Cardiac ventricle fibroblast (primary cell): ENCODE results near the gene ATP9B. TPM values are rescaled to one million over a fixed set of nuclear protein-coding genes. Genes with fewer than 3 reads are reported as not detected.

Experiments
- total RNA-seq: library from RNA; depleted of rRNA; stranded (reverse); fragments of >200 nt; gene quantifications from 2 replicates; pipeline ENCODE4 v1.2.3, GENCODE V29; 2015

ATP9B gene
- 12.0 and 13.4 TPM in 2 replicates for total RNA-seq

DNA sequence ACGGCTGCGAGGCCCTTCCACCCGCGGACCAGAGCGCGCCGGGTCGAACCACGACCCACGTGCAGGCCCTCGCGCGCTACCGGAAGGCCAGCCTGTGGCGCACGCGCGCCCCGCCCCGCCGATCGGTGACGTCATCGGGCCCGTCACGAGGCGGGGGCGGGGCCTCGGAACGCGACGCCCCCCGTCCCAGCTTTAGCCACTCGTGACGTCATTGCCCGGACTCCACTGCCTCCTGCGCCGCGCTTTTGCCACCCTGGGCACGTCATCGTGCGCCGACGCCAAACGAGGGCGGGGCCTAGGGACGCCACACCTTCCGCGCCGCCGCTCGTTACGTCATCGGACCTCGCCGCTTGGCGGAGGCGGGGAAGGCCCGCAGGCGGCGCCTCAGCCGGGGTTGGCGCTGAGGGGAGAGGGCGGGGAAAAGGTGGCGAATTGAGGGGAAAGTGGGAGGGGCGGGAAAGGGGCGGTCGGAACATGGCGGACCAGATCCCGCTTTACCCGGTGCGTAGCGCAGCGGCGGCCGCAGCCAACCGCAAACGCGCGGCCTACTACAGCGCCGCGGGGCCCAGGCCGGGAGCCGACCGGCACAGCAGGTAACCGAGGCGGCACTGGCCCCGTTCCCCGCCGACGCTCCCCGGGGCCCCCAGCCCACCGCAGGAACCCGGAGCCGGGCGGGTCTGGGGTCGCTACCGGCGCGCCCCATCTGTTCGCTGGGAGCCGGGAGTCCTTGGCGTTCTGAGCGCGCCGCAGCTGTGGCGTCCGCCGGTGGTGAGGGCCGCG lies at the start of gene ATP9B:
TSS of gene ATP9B (plus strand) at position 458 of the 780 bp plus-strand sequence. CDS start at position 475, 17 bp downstream.

GRCh38 chr18:79395761-79396404 lies 326.7 kb downstream of the ATP9B start, which contains the start of gene NFATC1:
TSS of gene NFATC1 (plus strand) at chr18:79395930. CDS start at chr18:79396225, 295 bp downstream.

Other genes with a start within 250 kb of the ATP9B start
- gene SALL3, start 89.6 kb upstream of the ATP9B start, total RNA-seq: 0.44 and 0.62 TPM in 2 replicates